Stimulated activated CD8-positive, alpha-beta memory T cell treated with anti-CD3 and anti-CD28 coated beads, Interleukin-4, amount 100 ng/mL, for 1 hour (primary cell): ENCODE results near the gene ACER2.

Experiments used
- DNase-seq, 2 donors: peaks; one replicate each; pipeline ENCODE4 v3.0.0-alpha.2; 2020; ENCODE audit warnings: low read depth in 2 of 2, low spot score in 1 of 2

Gene ACER2

DNA sequence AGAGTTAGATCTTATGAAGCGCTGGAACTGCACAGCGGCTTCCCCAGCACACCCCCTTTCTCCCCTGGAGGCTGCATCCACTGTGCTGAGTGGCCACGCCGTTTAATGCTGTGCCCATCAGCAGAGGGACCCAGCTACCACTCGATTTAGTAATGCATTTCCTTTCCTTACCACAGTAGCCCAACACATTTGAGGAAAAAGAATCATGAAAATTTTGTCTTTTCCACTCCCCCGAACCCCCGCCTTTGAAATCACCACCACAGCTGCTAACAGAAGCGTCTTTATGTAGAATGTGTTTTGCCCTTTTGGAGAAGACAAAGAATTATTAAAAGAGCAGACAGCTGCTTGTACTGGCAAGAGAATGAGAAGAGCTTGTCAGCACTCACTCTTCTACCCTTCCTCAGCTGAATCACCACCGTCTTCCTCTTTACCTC lies 73.2 kb downstream of the ACER2 start:
- DNase-seq = no peak

DNA sequence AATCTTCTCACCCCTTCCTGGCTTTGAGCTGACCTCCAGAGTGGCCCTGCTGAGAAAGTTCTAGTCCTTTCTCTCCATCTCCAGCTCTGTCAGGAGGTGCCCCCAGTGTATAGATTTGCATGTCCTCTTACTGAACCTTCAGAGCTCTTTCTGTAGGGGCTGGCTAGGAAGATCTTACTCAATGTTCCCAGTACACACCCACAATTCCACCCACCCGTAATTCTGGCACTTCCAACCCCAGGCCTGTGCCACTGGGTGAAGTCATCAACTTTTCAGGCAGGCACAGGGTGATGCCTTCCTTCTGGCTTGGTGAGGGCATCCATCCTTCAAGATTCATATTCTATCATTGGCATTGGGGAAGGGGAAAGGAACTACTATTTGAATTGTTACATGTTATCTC lies 75.9 kb downstream of the ACER2 start:
- no peak for DNase-seq

DNA sequence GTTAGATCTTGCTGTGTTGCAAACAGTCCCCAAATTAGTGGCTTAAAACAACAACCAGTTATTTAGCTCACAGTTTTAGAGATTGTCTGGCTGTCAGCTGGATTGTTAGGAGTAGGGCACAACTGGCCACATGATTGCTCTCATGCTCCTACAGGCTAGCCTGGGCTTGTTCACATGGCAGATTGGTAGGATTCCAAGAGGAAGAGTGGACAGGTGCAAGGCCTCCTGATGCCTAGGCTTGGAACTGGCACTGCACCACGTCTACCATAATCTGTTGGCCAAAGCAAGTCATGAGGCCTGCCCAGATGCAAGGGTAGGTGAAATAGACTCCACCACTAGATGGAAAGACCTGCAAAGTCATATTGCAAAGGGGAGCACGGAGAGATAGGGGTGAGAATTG lies 76.4 kb downstream of the ACER2 start:
- DNase-seq = no peak

DNA sequence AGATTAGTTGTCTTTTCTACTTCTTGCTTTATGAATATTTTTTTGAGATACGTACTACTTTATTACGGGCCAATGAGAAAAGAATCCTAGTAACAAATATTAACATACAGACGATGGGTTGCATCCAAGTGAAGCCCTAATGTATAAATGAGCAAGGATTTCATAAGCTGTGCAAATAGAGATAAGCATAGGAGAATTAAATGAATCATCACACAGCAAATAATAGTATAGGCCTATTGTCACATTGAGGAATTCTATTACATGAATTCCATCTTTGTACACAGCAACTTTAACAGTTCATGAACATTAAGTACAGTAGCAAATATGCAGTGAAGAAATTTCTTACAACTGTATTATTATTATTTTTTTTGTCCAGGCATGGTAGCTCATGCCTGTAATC lies 78.0 kb downstream of the ACER2 start:
- no peak for DNase-seq

DNA sequence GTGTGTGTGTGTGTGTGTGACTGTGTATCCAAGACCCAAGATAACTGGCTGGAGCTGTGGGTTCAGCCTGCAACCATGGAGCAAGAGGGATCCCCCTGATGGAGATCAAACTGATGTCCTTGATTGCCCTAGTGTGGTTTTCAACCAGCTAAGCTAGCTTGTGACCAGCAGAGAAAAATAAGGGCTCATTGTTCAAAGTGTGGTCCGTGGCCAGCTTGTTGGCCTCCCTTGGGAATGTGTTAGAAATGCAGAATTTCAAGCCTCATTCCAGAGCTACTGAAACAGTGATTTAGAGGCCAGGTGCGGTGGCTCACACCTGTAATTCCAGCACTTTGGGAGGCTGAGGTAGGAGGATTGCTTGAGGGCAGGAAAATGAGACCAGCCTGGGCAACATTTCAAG lies 79.9 kb downstream of the ACER2 start:
- DNase-seq = no peak

DNA sequence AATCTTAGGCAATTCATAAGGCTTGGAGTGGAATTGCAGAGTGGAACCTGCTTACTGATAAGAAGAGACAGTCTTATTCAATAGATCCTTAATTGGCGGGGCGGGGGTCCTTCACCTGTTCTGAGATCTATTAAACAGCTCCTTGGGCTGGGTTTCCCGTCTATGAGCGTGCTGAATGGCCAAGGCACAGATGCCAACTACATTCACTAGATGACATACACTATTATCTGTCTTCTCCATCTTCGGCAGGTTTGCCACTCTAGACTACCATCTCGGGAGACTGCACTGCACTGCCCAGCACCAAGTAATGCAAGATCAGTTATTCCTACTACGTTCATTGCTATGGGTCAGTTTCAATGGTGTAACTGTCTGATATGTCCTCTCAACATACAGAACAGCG lies 81.5 kb downstream of the ACER2 start:
- no peak for DNase-seq

DNA sequence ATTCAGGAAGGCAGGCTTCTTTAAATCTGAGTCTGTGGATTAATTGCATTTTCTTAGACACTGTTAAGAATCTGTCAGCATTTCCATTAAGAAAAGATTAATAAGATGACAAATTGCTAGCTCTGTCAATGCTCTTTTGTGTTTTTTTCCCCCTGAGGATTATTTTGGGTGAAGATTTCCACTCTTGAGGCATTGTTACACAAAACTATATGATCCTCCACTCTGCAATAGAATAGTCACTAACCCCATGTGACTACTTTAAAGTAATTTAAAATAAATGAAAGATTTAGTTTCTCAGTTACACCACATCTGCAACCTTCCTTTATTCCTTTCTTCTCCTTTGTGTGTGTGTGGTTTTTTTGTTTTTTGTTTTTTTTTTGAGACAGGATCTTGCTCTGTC lies 82.0 kb downstream of the ACER2 start:
- DNase-seq = no peak

DNA sequence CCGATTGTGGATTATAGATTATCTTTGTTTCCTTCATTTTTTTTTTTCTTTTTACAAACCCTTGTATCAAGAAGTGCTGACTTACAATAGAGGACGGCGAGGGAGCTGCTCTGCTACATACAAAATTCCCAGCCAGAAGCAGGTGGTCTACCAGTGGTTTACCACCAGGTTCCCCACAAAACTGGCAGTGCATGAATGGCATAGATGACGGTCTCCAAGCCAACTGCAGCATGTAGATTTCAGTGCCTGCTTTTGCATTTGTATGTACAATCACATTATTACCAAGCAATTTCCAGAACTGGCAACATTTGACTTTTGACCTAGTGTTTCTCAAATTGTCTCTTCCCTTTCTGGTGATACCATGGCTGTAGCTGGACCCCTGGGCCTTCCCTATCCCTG lies 84.0 kb downstream of the ACER2 start:
- DNase-seq = no peak

DNA sequence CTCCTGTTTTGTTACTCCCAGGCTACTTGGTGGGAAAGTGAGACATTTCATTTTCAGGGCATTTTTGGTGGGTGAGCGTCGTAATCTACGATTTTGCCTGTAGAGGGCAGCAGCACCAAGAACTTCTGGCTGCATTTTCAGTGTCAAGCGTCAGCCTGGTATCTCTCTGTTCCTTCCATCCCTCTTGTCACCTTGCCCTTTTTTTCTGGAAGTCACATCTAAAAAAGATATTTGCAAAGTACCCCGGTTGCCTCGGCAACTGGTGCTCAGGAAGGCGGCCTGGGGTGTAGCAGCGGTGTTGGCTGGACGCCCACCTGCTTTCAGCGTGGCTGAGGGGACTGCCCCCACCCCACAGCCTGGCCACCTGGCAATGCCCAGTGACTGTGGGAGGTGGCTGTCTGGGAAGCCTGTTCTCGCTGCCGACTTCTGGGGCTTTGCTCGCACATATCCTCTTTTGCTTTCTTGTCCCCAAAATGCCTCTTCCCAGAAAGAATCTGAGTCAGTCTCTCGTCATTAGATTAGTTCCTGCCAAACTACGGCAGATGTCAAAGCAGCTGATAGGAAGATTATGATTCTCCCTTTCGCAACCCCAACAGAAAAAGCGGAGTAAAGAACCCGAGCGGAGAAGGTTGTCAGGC lies 84.5 kb downstream of the ACER2 start:
- no peak for DNase-seq

DNA sequence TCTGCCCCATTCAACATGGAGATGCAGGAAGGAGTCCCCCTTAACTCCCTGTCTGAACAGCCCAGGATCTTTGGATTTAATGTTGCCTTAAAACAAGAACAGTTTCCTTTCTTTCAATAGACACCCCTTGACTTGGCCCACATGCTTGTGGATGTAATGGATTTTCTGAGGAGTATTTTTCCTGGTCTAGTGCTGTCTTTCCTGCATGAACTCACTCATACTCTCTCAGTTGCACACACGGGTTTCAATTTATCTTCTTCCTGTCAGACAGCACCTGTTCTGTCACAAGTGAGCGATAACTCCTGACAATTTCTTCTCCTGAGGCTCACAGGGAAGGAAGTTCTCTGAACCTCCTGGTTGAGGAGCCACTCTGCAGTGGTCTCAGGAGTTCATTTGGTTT lies 85.1 kb downstream of the ACER2 start:
- no peak for DNase-seq

DNA sequence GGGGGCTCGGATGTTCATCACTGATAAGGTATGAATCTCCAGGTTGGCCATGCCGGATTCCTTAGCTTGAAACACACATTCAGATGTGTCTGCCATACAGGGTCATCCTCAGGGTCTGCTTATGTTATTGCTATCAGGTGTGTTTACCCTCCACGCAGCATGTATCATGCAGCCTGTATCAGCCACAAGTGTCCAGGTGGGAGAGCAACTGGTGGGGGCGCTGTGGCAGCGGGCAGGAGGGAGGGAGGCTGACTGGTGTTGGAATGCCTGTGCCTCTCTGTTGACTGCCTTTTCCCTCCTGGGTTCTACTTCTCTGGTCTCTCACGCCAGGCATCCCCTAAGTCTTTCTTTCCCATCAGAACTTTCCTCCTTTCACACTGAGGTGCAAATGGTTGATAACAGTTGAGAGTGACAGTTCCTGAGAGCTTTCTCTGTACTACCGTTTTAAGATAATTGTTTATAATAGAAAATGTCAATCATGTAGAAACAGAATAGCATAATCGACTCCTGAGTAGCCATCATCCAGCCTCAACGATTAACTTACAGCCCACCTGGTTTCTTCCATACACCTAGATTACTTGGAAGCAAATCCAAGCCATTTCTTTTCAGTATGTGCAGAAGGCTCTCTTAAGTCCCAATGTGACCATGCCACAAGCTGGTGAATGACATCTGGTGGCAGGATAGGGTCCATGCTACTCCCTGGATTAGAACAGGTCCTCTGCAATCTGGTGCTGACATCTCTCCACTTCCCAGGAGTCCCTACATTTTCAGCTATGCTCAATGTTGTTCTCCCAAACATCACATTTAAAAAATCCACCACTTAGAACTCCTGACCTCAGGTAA lies 86.6 kb downstream of the ACER2 start:
- no peak for DNase-seq

DNA sequence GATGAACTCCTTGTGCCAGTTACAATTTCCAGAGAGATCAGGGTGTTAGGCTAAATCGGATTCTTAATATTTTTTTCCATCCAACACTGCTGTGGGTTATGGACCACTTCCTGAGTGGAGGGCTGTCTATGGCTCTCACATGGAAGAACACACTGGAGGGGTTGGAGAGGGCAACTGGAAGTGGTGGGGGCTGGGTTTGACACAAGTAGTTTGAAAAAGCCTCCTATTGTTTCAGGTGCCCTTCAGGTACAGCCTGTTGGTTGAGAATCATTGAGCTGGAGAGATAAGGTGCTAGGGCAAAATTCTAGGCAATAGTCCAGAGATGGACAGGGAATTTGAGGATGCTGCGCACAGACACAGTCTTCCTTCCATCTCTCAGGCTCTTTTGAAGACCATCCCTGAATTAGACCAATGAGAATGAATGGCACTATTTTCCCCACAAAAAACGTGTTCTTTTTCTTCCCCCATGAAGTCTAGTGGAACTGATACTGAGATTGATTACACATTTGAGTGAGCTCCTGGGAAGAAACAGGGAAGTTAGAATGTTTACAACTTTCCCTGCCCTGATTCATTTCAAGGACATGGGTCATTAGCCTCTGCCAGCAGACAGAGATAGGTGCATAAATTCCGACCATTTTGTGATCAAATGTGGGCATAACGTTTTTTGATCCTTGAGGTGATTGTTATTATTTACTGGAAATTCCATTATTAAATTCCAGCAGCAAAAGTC lies 87.7 kb downstream of the ACER2 start:
- no peak for DNase-seq

DNA sequence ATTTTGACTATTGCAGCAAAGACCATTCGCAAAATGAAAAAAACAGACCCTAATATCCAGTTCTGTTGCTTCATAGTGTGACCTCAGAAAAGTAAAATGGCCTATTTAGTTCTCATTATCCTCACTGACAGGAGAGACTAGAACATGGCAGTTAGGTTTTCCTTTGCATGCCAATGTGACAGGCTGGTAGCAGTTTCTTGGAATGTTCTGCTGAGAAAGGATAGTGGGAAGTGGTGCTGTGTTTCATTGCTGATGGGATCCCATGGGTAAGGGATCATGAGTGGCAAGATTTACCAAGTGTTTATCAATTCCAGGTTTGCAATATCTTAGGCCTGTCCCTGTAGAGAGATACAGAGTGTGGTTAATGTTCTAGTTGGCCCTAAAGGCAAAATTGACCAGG lies 88.5 kb downstream of the ACER2 start:
- DNase-seq = no peak

DNA sequence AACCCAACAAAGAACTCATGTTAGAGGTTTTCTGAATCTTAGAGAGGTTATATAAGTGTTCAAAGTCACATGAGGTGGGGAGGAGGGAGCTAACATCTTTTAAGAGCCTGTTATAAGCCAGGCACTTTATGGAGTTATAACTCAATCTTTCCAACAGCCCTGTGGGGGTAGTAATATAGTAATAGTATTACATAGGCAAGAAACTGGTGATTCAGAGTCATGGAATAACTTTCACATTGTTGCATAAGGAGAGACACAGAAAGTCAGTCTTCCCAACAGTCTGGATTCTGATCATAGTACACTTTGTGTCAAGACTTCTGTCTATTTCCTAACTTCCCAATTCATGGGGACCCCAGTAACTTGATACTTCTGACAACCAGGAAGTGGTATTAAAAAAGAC lies 89.2 kb downstream of the ACER2 start:
- DNase-seq = no peak
